ENCODE results near the gene OPCML. TPM values are rescaled to one million over a fixed set of nuclear protein-coding genes. Genes with fewer than 3 reads are reported as not detected.

The OPCML gene
- total and polyA plus RNA-seq, 7 experiments from 2014 or later = not detected

DNA sequence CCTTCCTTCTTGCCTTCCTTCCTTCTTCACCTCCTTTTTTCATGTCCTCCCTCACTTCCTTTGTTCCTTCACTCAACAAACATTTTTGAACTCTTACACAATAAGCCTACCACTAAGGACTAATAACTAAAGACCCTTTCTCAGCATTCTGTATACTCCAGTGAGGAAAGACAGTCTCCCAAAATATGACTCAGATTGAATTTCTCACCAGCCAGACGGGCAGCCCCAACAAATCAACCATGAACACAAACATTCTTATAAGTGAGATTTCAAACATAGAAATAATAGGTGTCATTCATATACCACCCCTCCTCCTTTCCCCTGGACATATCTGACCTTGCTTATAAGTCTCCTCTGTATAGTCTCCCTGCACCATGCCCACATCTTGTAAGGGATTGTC lies 1079.7 kb downstream of the OPCML start:
- Histone ChIP-seq H3K36me3 (ENCODE audit: control insufficient read depth in 2 of 3, insufficient read depth in 3 of 3, low read length in 3 of 3) (no peaks in the 10 kb centered on the region), H3K27ac (ENCODE audit: low read depth, low read length) (no peak overlapping the region), H3K27me3 (ENCODE audit: control insufficient read depth in 2 of 2, insufficient read depth in 2 of 2, low read length in 2 of 2) (no peaks in the 10 kb centered on the region), H3K4me1 (ENCODE audit: control insufficient read depth in 2 of 2, insufficient read depth in 2 of 2, low read length in 2 of 2) (no peaks in the 10 kb centered on the region), H3K9me3 (ENCODE audit: control insufficient read depth in 2 of 3, low read length in 3 of 3) (no peaks in the 10 kb centered on the region), H3K4me3 (ENCODE audit: low read length) (no peak overlapping the region)
- peaks cover 0 to 16% (median 4%) of the 10 kb centered on the region in 11 donors for H3K9me3 Mint-ChIP-seq
- intact Hi-C loops (cut with micrococcal nuclease) = no loop called here
- ATAC-seq (no peak), DNase-seq (no peak)
- H3K4me3 Mint-ChIP-seq = no peak overlapping the region
- no peak overlapping the region for H3K27ac Mint-ChIP-seq
- no peaks in the 10 kb centered on the region for H3K36me3 Mint-ChIP-seq
- ChIA-PET POLR2A (no interaction called here), CTCF (no interaction called here)
- H3K27me3 Mint-ChIP-seq = no peaks in the 10 kb centered on the region
- H3K4me1 Mint-ChIP-seq = no peaks in the 10 kb centered on the region

DNA sequence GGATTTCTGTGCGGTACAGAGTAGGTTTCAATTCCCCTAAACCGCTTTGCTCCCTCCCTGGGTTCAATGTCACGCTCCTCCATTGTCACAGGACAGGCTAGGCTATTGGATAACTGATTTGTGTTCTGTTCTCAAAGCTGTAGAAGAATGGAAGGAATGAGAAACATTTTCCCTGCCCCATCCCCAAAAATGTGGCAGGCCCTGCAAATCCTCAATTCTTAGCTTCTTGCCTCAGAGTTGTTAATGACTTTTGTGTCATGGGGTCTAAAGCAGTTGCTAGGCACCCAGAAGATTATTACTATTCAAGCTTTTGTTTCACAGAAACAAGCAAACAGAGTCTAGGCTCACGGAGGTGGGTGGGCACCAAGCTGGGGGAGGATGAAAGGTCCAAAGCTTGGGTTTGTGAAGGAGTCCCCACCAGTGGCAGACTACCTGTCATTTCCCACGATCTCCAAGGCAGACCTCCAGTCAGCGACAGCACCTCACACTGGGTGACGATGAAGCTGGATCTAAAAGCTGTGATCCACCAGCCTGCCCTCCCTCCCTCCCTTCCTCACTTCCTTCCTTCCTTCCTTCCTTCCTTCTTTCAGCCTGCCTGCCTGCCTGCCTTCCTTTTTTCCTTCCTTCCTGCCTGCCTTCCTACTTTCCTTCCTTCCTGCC lies 1080.2 kb downstream of the OPCML start:
- no peak for ATAC-seq
- Histone ChIP-seq H3K27me3 (ENCODE audit: control insufficient read depth in 2 of 2, insufficient read depth in 2 of 2, low read length in 2 of 2) (no peaks in the 10 kb centered on the region), H3K27ac (ENCODE audit: low read depth, low read length) (no peak overlapping the region), H3K36me3 (ENCODE audit: control insufficient read depth in 2 of 3, insufficient read depth in 3 of 3, low read length in 3 of 3) (no peaks in the 10 kb centered on the region), H3K9me3 (ENCODE audit: control insufficient read depth in 2 of 3, low read length in 3 of 3) (no peaks in the 10 kb centered on the region), H3K4me1 (ENCODE audit: control insufficient read depth in 2 of 2, insufficient read depth in 2 of 2, low read length in 2 of 2) (no peaks in the 10 kb centered on the region), H3K4me3 (ENCODE audit: low read length) (no peak overlapping the region)
- intact Hi-C loops (cut with micrococcal nuclease) = no loop called here
- Mint-ChIP-seq H3K9me3 (peaks cover 0 to 16% (median 4%) of the 10 kb centered on the region in 11 donors), H3K4me1 (no peaks in the 10 kb centered on the region), H3K4me3 (no peak overlapping the region), H3K36me3 (no peaks in the 10 kb centered on the region), H3K27me3 (no peaks in the 10 kb centered on the region), H3K27ac (no peak overlapping the region)
- no peak for DNase-seq
- ChIA-PET POLR2A (no interaction called here), CTCF (no interaction called here)

DNA sequence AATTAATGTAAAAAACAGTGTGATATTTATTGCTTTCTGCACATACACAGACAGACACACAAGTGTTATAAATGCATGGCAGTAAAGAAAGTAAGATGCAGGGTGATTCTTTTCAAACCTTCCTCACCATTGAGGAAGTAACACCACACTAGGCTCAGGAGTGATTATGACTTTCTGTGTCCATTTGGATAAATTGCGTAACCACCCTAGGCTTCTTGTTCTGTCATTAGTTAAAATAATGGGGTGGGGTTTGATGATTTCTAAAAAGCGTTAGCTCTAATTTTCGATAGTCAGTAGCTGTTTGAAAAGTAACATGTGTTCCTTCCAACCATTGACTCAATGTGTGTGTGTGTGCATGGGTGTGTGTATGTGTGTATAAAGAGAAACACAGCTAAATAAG lies 1081.7 kb downstream of the OPCML start:
- H3K4me3 ChIP-seq (ENCODE audit: low read length) = no peak overlapping the region

GRCh38 chr11:132448334-132448995 lies 1083.8 kb downstream of the OPCML start:
- Mint-ChIP-seq H3K27me3 (no peaks in the 10 kb centered on the region), H3K9me3 (peaks cover 0 to 16% (median 8%) of the 10 kb centered on the region in 11 donors), H3K4me3 (no peak overlapping the region), H3K27ac (no peak overlapping the region), H3K4me1 (no peaks in the 10 kb centered on the region), H3K36me3 (no peaks in the 10 kb centered on the region)
- intact Hi-C loops (cut with micrococcal nuclease) = loop anchor here in 1 of 2 donors (10.0 kb wide), 1 partner anchor 76 kb away; no protein-coding TSS in a partner anchor
- DNase-seq = no peak
- H3K27me3 ChIP-seq (ENCODE audit: control insufficient read depth in 2 of 2, insufficient read depth in 2 of 2, low read length in 2 of 2) = no peaks in the 10 kb centered on the region
- no peaks in the 10 kb centered on the region for H3K36me3 ChIP-seq (ENCODE audit: control insufficient read depth in 2 of 3, insufficient read depth in 3 of 3, low read length in 3 of 3)
- H3K4me3 ChIP-seq (ENCODE audit: low read length) = no peak overlapping the region
- ChIA-PET CTCF (no interaction called here), POLR2A (no interaction called here)
- no peak overlapping the region for H3K27ac ChIP-seq (ENCODE audit: low read depth, low read length)
- no peak for ATAC-seq
- no peaks in the 10 kb centered on the region for H3K4me1 ChIP-seq (ENCODE audit: control insufficient read depth in 2 of 2, insufficient read depth in 2 of 2, low read length in 2 of 2)
- no peaks in the 10 kb centered on the region for H3K9me3 ChIP-seq (ENCODE audit: control insufficient read depth in 2 of 3, low read length in 3 of 3)

More for the DNA sequence above, 1081.7 kb downstream of the OPCML start:
- DNase-seq (no peak), ATAC-seq (no peak)
- POLR2A ChIA-PET = no interaction called here
- Mint-ChIP-seq H3K27me3 (no peaks in the 10 kb centered on the region), H3K4me3 (no peak overlapping the region), H3K9me3 (peaks cover 0 to 17% (median 5%) of the 10 kb centered on the region in 11 donors), H3K4me1 (no peaks in the 10 kb centered on the region), H3K27ac (no peak overlapping the region), H3K36me3 (no peaks in the 10 kb centered on the region)
- intact Hi-C loops (cut with micrococcal nuclease) = no loop called here
- no peaks in the 10 kb centered on the region for H3K9me3 ChIP-seq (ENCODE audit: control insufficient read depth in 2 of 3, low read length in 3 of 3)
- H3K36me3 ChIP-seq (ENCODE audit: control insufficient read depth in 2 of 3, insufficient read depth in 3 of 3, low read length in 3 of 3) = no peaks in the 10 kb centered on the region
- H3K27ac ChIP-seq (ENCODE audit: low read depth, low read length) = no peak overlapping the region
- no peaks in the 10 kb centered on the region for H3K4me1 ChIP-seq (ENCODE audit: control insufficient read depth in 2 of 2, insufficient read depth in 2 of 2, low read length in 2 of 2)
- CTCF ChIA-PET = no interaction called here
- no peaks in the 10 kb centered on the region for H3K27me3 ChIP-seq (ENCODE audit: control insufficient read depth in 2 of 2, insufficient read depth in 2 of 2, low read length in 2 of 2)

DNA sequence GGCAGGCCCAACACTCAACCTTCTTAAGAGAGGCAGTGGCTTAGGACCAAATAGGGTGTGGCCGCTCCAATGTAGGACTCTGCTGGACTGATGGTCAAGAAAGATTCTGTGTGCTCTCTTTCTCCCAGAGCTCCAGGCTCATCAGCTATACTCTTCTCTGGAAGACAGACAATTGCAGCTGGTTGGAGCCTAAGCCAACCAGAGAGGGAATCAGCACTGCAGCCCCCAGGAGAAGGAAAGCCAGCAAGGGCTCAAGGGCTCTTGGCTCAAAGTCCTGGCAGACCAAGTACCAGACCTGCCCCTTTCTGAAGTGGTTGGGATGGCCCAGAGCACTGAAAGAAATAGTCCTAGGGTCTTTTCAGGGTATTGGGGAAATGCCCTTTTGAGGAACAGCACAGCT lies 1084.5 kb downstream of the OPCML start:
- Mint-ChIP-seq H3K36me3 (no peaks in the 10 kb centered on the region), H3K27me3 (no peaks in the 10 kb centered on the region), H3K9me3 (peaks cover 0 to 15% (median 8%) of the 10 kb centered on the region in 11 donors), H3K4me1 (no peaks in the 10 kb centered on the region), H3K4me3 (no peak overlapping the region), H3K27ac (no peak overlapping the region)
- Histone ChIP-seq H3K4me3 (ENCODE audit: low read length) (no peak overlapping the region), H3K4me1 (ENCODE audit: control insufficient read depth in 2 of 2, insufficient read depth in 2 of 2, low read length in 2 of 2) (no peaks in the 10 kb centered on the region), H3K9me3 (ENCODE audit: control insufficient read depth in 2 of 3, low read length in 3 of 3) (no peaks in the 10 kb centered on the region), H3K36me3 (ENCODE audit: control insufficient read depth in 2 of 3, insufficient read depth in 3 of 3, low read length in 3 of 3) (no peaks in the 10 kb centered on the region), H3K27ac (ENCODE audit: low read depth, low read length) (no peak overlapping the region), H3K27me3 (ENCODE audit: control insufficient read depth in 2 of 2, insufficient read depth in 2 of 2, low read length in 2 of 2) (no peaks in the 10 kb centered on the region)
- intact Hi-C loops (cut with micrococcal nuclease) = loop anchor here in 1 of 2 donors (10.0 kb wide), 1 partner anchor 77 kb away; no protein-coding TSS in a partner anchor
- ChIA-PET POLR2A (no interaction called here), CTCF (no interaction called here)
- no peak for ATAC-seq
- no peak for DNase-seq

DNA sequence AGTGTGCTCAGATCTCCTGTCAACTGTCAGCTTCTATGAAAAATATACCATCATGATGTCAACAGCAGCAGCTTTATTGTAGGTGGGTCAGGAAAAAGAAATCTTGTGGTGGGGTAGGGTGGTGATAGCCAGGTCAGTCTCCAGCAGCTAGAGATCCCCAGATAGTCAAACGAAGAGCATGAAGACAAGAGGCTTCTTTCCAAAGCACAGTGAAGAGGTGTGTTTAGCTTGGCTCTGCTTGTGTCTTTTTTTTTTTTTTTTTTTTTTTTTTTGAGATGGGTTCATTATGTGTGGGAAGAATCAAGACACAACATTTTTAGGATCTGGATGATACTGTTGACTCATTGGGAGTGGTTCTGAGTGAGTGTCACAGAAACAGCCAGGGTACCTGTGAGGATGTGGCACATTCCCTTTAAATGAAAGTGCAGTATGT lies 1086.4 kb downstream of the OPCML start:
- ATAC-seq = no peak
- H3K4me1 ChIP-seq (ENCODE audit: control insufficient read depth in 2 of 2, insufficient read depth in 2 of 2, low read length in 2 of 2) = no peaks in the 10 kb centered on the region
- Mint-ChIP-seq H3K4me3 (no peak overlapping the region), H3K36me3 (no peaks in the 10 kb centered on the region), H3K27ac (no peak overlapping the region), H3K27me3 (peaks cover 0 to under 1% (median 0%) of the 10 kb centered on the region in 5 donors), H3K4me1 (peaks cover 0 to under 1% (median 0%) of the 10 kb centered on the region in 7 donors), H3K9me3 (peaks cover 0 to 15% (median 5%) of the 10 kb centered on the region in 11 donors)
- no peaks in the 10 kb centered on the region for H3K27me3 ChIP-seq (ENCODE audit: control insufficient read depth in 2 of 2, insufficient read depth in 2 of 2, low read length in 2 of 2)
- no peak overlapping the region for H3K27ac ChIP-seq (ENCODE audit: low read depth, low read length)
- ChIA-PET POLR2A (no interaction called here), CTCF (no interaction called here)
- H3K4me3 ChIP-seq (ENCODE audit: low read length) = no peak overlapping the region
- intact Hi-C loops (cut with micrococcal nuclease) = loop anchor here in 1 of 2 donors (10.0 kb wide), 1 partner anchor 79 kb away; no protein-coding TSS in a partner anchor
- no peaks in the 10 kb centered on the region for H3K9me3 ChIP-seq (ENCODE audit: control insufficient read depth in 2 of 3, low read length in 3 of 3)
- H3K36me3 ChIP-seq (ENCODE audit: control insufficient read depth in 2 of 3, insufficient read depth in 3 of 3, low read length in 3 of 3) = no peaks in the 10 kb centered on the region
- DNase-seq = no peak

DNA sequence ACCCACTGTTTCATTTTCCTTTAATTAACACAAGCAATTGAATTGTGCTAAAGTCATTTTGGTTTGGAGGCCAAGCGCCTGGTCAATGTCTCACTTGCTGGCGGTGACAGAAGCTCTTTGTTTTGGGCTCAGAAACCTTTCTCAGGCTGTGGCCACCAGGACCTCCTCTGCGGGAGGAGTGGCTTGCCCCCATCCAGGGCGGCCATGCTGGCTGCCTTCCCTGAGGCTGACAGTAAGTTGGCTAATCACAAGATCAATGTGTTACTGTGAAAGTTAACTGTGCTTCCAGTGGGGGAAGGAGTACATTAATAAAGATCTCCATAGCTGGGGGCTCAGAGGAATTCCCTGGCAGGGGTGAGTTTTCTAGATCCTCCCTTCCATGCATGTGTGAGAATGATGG lies 1087.4 kb downstream of the OPCML start:
- Histone ChIP-seq H3K36me3 (ENCODE audit: control insufficient read depth in 2 of 3, insufficient read depth in 3 of 3, low read length in 3 of 3) (no peaks in the 10 kb centered on the region), H3K4me1 (ENCODE audit: control insufficient read depth in 2 of 2, insufficient read depth in 2 of 2, low read length in 2 of 2) (no peaks in the 10 kb centered on the region), H3K27ac (ENCODE audit: low read depth, low read length) (no peak overlapping the region), H3K27me3 (ENCODE audit: control insufficient read depth in 2 of 2, insufficient read depth in 2 of 2, low read length in 2 of 2) (no peaks in the 10 kb centered on the region), H3K4me3 (ENCODE audit: low read length) (no peak overlapping the region), H3K9me3 (ENCODE audit: control insufficient read depth in 2 of 3, low read length in 3 of 3) (no peaks in the 10 kb centered on the region)
- intact Hi-C loops (cut with micrococcal nuclease) = loop anchor here in 1 of 2 donors (10.0 kb wide), 1 partner anchor 80 kb away; no protein-coding TSS in a partner anchor
- Mint-ChIP-seq H3K4me3 (no peak overlapping the region), H3K36me3 (no peaks in the 10 kb centered on the region), H3K4me1 (peaks cover 0 to 1% (median 0%) of the 10 kb centered on the region in 7 donors), H3K27ac (no peak overlapping the region), H3K9me3 (peaks cover 0 to 16% (median 8%) of the 10 kb centered on the region in 11 donors), H3K27me3 (peaks cover 0 to 3% (median 0%) of the 10 kb centered on the region in 5 donors)
- ATAC-seq = no peak
- CTCF ChIA-PET = no interaction called here
- no peak for DNase-seq
- POLR2A ChIA-PET = no interaction called here

Data from naive thymus-derived CD4-positive, alpha-beta T cell (primary cell).